Right cardiac atrium (tissue), 5 donors: ENCODE data around the gene MRPL38. TPM values are rescaled to one million over a fixed set of nuclear protein-coding genes. Genes with fewer than 3 reads are reported as not detected.
A peak's percentile ranks its signal among the peaks of the same experiment; 100 is the strongest.

Experiments
- ATAC-seq, 2 donors: fragments of 200-7000 bp; cut with Tn5 transposase; one replicate each; pipeline versions ENCODE4 v1.8.0 to v1.9.1; 2020; ENCODE audit warnings: moderate library complexity in 2 of 2, mild to moderate bottlenecking in 1 of 2
- DNase-seq, 3 donors: peaks; one replicate each; pipeline ENCODE4 v3.0.0-alpha.2; 2020
- H3K27ac ChIP-seq: one replicate; pipeline ENCODE4 v1.5.1; 2013; ENCODE audit warnings: mild to moderate bottlenecking, low read length, control low read depth, moderate library complexity
- H3K27me3 ChIP-seq: one replicate; pipeline ENCODE4 v1.6.1; 2013; ENCODE audit not compliant: control insufficient read depth, insufficient read depth
- H3K4me1 ChIP-seq: one replicate; pipeline ENCODE4 v1.6.1; 2013; ENCODE audit warnings: low read length; ENCODE audit not compliant: control insufficient read depth, insufficient read depth
- H3K4me3 ChIP-seq: one replicate; pipeline ENCODE4 v1.5.1; 2013; ENCODE audit warnings: low read length, control low read depth
- H3K9me3 ChIP-seq: one replicate; pipeline ENCODE4 v1.6.1; 2013; ENCODE audit warnings: low read length; ENCODE audit not compliant: control insufficient read depth
- WGBS: extraction: QIAGEN DNeasy Blood & Tissue Kit; methylation state at CpG from one replicate; pipeline ENCODE4 v1.1.7; 2013; 5-methylcytosine and 5-hydroxymethylcytosine counted together
- intact Hi-C, 4 donors: fragments of 100-400 bp; cut with DNase I; formaldehyde crosslinking; loops; one replicate each; pipeline versions ENCODE4 v1.11.0 to v1.14.0; 2022 to 2023
- polyA plus RNA-seq: library from polyadenylated mRNA; stranded (reverse); fragments of 200-250 nt; gene quantifications from one replicate; pipeline ENCODE4 v1.2.3, GENCODE V29; 2013
- total RNA-seq, 4 donors: library from RNA; stranded (reverse); fragmentation: NEBNext Ultra II Directional; extraction: Animal tissue kit (Norgen Biotek cat#: 25700); gene quantifications; one replicate each; pipeline ENCODE4 v1.2.1, GENCODE V29; 2021
- donor health status: healthy with polysubstance abuse.
- donor health status: DM: no; HTN: yes; CAD: no.
- donor health status: DM: no; HTN: no; CAD: no.
- donor health status: DM: no; HTN: yes; CAD: no; lungs with severe emphysema.
- donor health status: DM: yes; HTN: yes; CAD: no.

Gene MRPL38
- total and polyA plus RNA-seq, 5 donors, result 57.9 to 94.2 (median 76.2) TPM

DNA sequence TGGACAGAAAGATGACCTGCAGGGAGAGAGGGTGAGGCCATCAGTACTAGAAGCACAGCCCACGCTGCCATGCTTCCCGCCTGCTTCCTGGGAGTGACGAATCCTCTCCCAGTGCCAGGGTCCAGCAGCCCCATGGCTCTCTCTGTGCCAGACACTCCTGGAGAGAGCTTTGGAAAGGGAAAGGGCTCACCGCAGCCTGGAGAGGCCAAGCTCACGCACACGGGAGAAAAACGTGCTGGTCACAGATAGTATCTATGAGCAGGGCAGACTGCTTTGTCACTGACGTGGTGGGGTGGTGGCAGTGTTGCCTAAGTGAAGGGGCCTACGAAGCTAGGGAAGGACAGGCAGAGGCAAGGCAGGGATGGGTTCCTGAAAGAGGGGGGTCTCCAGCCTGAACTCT lies 55.0 kb downstream of the MRPL38 start:
- H3K4me3 ChIP-seq, result no peak overlapping the region
- H3K27me3 ChIP-seq, result no peaks in the 10 kb centered on the region
- peaks cover 22% of the 10 kb centered on the region for H3K4me1 ChIP-seq
- no peaks in the 10 kb centered on the region for H3K9me3 ChIP-seq
- intact Hi-C loops, result no loop called here
- WGBS, result 57% methylated on average over 9 of the region's 9 CpGs
- ATAC-seq, result no peak
- H3K27ac ChIP-seq, result peak overlapping the region; percentile 71
- DNase-seq, result peak in 1 of 3 donors; percentile 26

DNA sequence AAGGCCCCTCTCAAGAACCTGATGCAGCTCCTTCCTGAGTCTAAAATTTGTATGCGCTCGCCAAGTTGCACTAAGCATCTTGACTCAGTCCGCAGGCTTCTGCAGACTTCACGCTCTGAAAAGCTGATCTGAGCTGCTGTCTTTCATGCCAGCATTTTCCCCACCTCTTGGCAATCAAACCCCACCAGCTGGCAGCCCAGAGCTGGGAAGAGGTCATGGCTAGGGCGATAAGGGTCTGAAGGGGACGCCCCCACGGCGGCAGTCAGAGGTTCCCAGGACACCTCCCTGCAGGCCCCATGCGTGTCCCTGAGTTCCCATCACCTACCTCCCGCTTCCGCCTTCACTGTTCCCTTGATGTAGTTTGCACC lies 55.4 kb downstream of the MRPL38 start:
- no peak overlapping the region for H3K4me3 ChIP-seq

More for the DNA sequence above, 55.4 kb downstream of the MRPL38 start:
- ATAC-seq (no peak), DNase-seq (peak in 1 of 3 donors; percentile 66)
- WGBS, result 56% methylated on average over 11 of the region's 11 CpGs
- H3K9me3 ChIP-seq, result no peaks in the 10 kb centered on the region
- peak overlapping the region; percentile 71 for H3K27ac ChIP-seq
- intact Hi-C loops, result no loop called here
- H3K4me1 ChIP-seq, result peaks cover 21% of the 10 kb centered on the region
- no peaks in the 10 kb centered on the region for H3K27me3 ChIP-seq

Other genes with a start within 250 kb of the MRPL38 start
- gene RECQL5, start 237.7 kb downstream of the MRPL38 start, total RNA-seq, result 10 to 100 TPM in 3 of 4 donors, 1 to 10 TPM in 1; 7.9 to 19.9 (median 14.8) TPM
- 13.5 TPM for gene RECQL5, start 237.7 kb downstream of the MRPL38 start, polyA plus RNA-seq
- 10 to 100 TPM; 51.0 to 66.5 (median 56.3) TPM for gene SAP30BP, start 237.5 kb downstream of the MRPL38 start, total RNA-seq
- 58.5 TPM for gene SAP30BP, start 237.5 kb downstream of the MRPL38 start, polyA plus RNA-seq
- gene ITGB4, start 183.4 kb downstream of the MRPL38 start, total RNA-seq, result 10 to 100 TPM; 19.9 to 29.7 (median 23.6) TPM
- gene ITGB4, start 183.4 kb downstream of the MRPL38 start, polyA plus RNA-seq, result 12.7 TPM
- gene GALK1, start 139.7 kb downstream of the MRPL38 start, total RNA-seq, result 10 to 100 TPM; 15.9 to 19.5 (median 17.3) TPM
- gene GALK1, start 139.7 kb downstream of the MRPL38 start, polyA plus RNA-seq, result 22.6 TPM
- gene UNK, start 120.1 kb downstream of the MRPL38 start, total RNA-seq, result 10 to 100 TPM; 18.2 to 22.5 (median 19.9) TPM
- 20.8 TPM for gene UNK, start 120.1 kb downstream of the MRPL38 start, polyA plus RNA-seq
- gene UNC13D, start 60.5 kb downstream of the MRPL38 start, total RNA-seq, result 10 to 100 TPM; 12.6 to 30.4 (median 27.4) TPM
- gene UNC13D, start 60.5 kb downstream of the MRPL38 start, polyA plus RNA-seq, result 18.8 TPM
- 100 to 1,000 TPM; 112 to 128 (median 118) TPM for gene WBP2, start 49.5 kb downstream of the MRPL38 start, total RNA-seq
- gene WBP2, start 49.5 kb downstream of the MRPL38 start, polyA plus RNA-seq, result 109 TPM
- 10 to 100 TPM; 24.1 to 25.9 (median 25.3) TPM for gene TRIM47, start 26.3 kb downstream of the MRPL38 start, total RNA-seq
- 19.2 TPM for gene TRIM47, start 26.3 kb downstream of the MRPL38 start, polyA plus RNA-seq
- 10 to 100 TPM in 1 of 4 donors, 1 to 10 TPM in 3; 5.7 to 10.7 (median 7.7) TPM for gene TRIM65, start 7.9 kb downstream of the MRPL38 start, total RNA-seq
- gene TRIM65, start 7.9 kb downstream of the MRPL38 start, polyA plus RNA-seq, result 7.9 TPM
- 1 to 10 TPM; 4.8 to 5.5 (median 5.1) TPM for gene FBF1, start 36.2 kb upstream of the MRPL38 start, total RNA-seq
- gene FBF1, start 36.2 kb upstream of the MRPL38 start, polyA plus RNA-seq, result 5.0 TPM
- 10 to 100 TPM; 56.9 to 67.5 (median 62.3) TPM for gene ACOX1, start 74.3 kb upstream of the MRPL38 start, total RNA-seq
- 18.7 TPM for gene ACOX1, start 74.3 kb upstream of the MRPL38 start, polyA plus RNA-seq
- gene TEN1, start 74.4 kb upstream of the MRPL38 start, total RNA-seq, result 10 to 100 TPM in 2 of 4 donors, 1 to 10 TPM in 2; 8.5 to 12.1 (median 9.9) TPM
- gene TEN1, start 74.4 kb upstream of the MRPL38 start, polyA plus RNA-seq, result 22.5 TPM
- 1 to 10 TPM; 2.4 to 2.6 (median 2.5) TPM for gene CDK3, start 96.0 kb upstream of the MRPL38 start, total RNA-seq
- 2.9 TPM for gene CDK3, start 96.0 kb upstream of the MRPL38 start, polyA plus RNA-seq
- gene EVPL, start 122.4 kb upstream of the MRPL38 start, total RNA-seq, result under 1 TPM in 3 of 4 donors, not detected in 1; 0.06 to 0.09 (median 0.09) TPM
- gene EVPL, start 122.4 kb upstream of the MRPL38 start, polyA plus RNA-seq, result 0.02 TPM
- gene SRP68, start 167.6 kb upstream of the MRPL38 start, total RNA-seq, result 10 to 100 TPM; 59.9 to 63.5 (median 61.5) TPM
- 34.6 TPM for gene SRP68, start 167.6 kb upstream of the MRPL38 start, polyA plus RNA-seq
- not detected for gene GALR2, start 169.9 kb upstream of the MRPL38 start, total RNA-seq
- gene GALR2, start 169.9 kb upstream of the MRPL38 start, polyA plus RNA-seq, result not detected
- gene ZACN, start 174.3 kb upstream of the MRPL38 start, total RNA-seq, result not detected
- gene ZACN, start 174.3 kb upstream of the MRPL38 start, polyA plus RNA-seq, result 1.5 TPM
- 10 to 100 TPM; 74.5 to 93.5 (median 84.8) TPM for gene EXOC7, start 198.9 kb upstream of the MRPL38 start, total RNA-seq
- 40.4 TPM for gene EXOC7, start 198.9 kb upstream of the MRPL38 start, polyA plus RNA-seq
- gene FOXJ1, start 236.4 kb upstream of the MRPL38 start, total RNA-seq, result not detected
- not detected for gene FOXJ1, start 236.4 kb upstream of the MRPL38 start, polyA plus RNA-seq